Left renal cortex interstitium (tissue), 4 donors: Measurements from ENCODE around the gene TLR9. TPM values are rescaled to one million over a fixed set of nuclear protein-coding genes. Genes with fewer than 3 reads are reported as not detected.

Source experiments
- DNase-seq, 4 donors: peaks; one replicate each; pipeline ENCODE4 v3.0.0-alpha.2; 2013; ENCODE audit warnings: low read depth in 4 of 4, low spot score in 2 of 4, missing footprints in 1 of 4
- polyA plus RNA-seq, 4 donors: library from polyadenylated mRNA; unstranded; fragments of 120-200 nt; gene quantifications; one replicate each; pipeline ENCODE4 v1.2.1, GENCODE V29; 2013; ENCODE audit not compliant: insufficient read length in 4 of 4

Gene TLR9
- polyA plus RNA-seq, 4 donors, result 0.17 to 0.33 (median 0.18) TPM

DNA sequence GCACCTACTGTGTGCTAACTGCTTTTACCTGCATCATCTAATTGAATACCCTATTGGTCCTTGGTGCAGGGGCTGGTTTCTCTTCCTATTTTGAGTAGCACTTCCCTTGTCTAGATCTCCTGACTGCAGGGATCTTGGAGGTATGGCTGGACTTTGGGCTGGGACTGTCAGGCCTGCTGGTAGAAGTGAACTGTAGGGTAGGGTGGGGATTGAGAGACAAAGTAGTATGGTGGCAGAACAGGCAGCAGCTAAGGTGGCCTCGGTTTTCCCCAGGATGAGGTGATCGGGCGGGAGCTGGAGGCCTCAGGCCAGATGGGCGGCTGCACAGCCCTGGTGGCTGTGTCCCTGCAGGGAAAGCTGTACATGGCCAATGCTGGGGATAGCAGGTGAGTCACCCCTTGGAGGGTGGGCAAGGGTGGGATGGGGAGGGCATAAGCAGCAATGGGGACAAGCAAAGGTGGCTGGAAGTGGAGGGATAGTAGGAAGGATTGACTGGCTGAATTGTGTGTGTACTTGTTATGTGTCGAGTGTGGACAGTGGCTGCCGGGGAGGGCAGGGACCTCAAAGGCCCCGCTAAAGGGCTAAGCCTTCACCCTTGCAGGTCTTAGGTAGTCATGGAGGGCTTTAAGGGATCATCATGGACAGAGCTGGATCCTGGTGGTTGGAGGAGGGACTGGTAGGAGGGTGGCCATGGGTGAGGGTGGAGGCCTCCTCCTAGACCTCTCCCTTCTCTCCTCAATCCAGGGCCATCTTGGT, 22.1 kb upstream of the TLR9 start:
- no peak for DNase-seq

DNA sequence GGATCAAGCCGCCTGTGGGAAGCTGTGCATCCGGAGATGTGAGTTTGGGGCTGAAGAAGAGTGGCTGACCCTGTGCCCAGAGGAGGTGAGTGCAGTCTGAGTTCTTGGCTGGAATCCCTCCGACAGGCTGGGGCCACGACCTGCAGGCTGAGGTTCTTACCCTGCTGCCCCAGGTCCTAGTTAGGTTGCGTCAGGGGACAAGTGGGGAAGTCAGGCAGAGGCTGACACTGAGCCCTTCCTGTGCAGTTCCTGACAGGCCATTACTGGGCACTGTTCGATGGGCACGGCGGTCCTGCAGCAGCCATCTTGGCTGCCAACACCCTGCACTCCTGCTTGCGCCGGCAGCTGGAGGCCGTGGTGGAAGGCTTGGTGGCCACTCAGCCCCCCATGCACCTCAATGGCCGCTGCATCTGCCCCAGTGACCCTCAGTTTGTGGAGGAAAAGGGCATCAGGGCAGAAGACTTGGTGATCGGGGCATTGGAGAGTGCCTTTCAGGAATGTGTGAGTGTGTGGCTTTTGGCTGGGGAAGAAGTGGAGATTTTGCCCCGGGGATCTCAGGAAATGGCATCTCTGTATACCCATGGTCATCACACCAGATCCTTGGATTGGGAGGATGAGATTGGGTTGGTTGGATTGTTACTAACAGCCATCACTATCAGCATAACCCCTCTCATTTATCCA, 21.4 kb upstream of the TLR9 start:
- DNase-seq, result no peak

DNA sequence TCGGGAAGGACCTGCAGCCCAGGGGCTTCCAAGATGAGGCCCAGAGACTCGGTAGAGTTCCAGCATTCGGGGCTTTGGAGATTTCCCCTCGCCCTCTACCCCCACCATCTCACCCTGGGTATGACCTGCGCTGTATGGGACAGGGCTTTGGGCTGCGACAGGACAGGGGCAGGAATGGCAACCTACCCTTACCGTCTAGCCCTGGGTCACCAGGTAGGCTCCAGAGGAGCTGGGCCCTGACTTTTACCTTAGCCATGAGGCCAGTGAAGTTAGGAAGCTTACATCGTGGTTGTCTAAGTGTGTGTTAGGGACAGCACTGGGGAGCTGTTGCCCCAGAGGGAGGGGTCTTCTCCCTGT, 20.8 kb upstream of the TLR9 start:
- DNase-seq, result no peak

DNA sequence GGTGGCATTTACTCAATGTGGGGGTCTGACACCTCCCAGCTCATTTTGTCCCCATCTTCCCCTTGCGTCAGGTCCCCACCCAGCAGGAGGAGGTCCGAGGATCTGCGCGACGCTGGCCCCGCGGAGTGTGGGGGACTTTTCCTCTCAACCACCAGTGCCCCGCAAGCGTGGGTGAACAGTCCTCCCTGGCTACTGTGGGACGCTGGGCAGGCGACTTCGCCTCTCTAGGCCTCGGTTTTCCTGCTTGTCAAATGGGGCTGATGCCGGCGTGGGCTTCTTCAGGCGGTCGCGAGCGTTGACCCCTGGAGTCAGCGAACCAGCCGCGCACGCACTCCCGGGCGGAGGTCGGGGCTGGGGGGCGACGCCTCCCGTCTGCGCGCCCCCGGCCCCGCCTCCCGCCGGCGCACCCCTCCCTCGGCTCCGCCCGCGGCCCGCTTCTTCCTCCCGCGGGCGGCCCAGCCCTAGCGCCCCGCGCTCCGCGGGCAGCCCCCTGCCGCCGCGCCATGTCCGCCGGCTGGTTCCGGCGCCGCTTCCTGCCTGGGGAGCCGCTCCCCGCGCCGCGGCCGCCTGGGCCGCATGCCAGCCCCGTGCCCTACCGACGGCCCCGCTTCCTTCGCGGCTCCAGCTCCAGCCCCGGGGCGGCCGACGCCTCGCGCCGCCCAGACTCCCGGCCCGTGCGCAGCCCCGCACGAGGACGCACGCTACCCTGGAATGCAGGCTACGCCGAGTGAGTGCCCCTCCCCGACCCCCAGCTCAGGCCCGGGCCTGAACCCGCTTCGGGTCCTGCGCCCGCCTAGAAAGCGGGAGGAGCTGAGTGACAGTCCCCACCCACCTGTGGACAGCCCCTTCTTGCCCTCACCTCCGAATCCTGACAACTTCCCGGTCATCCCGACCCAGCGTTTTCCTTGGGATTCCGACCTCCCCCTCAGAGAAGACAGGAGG, 20.1 kb upstream of the TLR9 start, which contains the start of gene PPM1M:
Gene PPM1M (plus strand): TSS at position 438 of the 942 bp plus-strand sequence. CDS start 66 bp downstream, at position 504.
- DNase-seq, result no peak

DNA sequence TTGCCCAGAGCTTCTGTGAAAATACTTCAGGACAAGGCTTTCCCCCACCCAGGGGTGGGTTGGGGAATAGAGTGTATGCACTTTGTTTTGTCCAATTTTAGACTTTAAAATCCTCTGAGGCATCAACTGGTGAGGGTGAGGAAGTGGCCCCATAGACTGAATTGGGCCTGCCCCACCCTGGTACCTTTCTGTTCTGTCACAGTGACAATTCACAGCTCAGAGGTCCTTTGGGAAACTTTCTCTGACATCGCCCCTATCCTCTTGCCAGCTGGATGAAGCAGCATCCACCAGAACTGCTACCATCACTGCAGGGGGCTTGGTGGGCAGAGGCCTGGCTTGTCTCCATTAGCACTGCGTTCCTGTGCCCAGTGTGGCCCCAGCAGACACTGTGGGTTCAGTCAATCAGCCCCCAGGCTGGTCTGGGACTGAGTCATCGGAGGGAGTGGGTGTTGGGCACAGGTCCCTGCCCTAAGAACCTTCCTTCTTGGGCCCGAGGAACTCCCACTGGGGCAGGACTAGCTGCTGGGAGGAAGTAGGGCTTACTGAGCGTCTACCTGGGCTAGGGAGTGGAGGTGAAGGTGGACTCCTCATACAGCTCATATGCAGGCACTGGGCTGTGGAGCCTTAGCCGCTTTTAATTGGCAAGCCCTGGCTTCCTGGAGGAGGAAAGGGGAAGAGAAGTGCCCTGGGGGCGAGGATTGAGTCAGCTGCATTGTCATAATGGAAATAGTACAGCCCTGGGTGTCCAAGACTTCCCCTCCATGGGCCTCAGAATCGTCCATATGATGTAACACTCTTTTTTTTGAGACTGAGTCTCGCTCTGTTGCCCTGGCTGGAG, 18.6 kb upstream of the TLR9 start:
- DNase-seq, result no peak

DNA sequence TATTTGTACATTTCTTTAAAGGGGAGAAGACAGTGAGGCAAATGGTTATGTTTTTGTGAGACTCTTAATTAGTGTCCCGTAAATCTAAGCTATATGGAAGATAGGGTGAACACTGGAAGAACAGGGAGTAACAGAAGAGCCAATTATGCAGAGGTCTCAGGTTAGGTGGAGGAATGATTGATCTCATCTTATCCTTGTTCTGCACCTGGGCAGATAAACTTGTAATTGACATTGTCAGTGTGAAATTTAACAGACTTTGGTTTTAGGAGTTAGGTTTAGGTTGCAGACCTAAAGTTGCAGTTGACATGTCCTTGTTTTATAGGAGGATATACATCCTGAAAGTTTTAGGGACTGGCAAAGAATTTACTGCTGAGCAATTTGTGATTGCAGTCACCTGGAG, 16.6 kb upstream of the TLR9 start:
- DNase-seq, result no peak

DNA sequence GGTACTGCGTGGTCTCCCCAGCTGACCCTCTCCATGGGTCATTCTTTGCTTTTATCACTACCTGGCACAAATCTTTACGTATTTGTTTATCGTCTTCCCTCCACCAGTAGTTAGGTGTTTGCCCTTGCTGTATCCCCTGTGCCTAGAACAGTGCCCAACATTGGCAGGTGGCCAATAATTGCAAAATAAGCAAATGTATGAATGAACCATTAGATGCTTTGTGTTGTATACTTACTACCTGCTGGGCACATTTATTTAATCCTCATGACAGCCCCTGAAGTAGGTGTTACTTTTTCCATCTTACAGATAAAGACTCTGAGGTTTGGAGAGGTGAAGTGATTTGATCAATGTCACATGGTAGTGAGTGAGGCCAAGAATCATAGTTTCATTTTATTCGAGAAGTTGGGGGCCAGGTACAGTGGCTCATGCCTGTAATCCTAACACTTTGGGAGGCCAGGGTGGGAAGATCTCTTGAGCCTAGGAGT, 15.5 kb upstream of the TLR9 start:
- DNase-seq, result no peak

DNA sequence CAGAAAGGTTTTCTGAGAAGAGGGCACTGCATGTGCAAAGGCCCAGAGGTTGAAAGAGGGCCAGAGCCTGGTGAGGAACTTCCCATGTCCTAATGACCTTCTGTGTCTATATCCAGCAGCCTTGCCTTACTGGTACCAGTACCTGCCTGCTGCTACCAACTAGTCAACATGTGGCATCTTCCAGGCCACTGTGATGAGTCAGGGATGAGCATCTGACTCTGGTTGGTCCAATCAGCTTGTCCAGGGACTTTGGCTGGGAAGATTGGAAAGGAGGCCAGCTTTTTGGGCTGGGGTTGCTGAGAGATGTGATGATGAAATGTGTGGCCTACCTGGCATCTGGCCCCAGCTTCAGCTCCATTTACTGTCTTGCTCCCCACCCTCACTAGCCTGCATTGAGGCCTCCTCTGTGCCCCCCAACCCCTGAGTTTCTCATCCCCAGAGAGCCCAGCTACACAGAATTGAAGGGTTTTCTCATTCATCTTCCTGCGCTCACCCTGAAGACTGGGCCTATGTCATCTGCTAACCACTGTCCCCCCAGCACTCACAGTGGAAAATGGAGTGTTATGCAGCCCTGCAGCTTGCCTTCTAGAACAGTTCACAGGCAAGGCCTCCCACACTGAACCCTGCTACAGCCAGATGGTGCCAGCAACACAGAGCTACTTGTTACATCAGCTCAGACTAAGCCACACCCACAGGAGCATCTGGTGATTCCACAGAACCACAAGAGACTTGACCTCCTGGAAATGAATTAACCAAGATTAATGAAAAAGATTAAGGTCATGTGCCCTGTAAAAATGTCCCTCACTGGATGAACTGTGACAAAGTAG, 14.8 kb upstream of the TLR9 start:
- no peak for DNase-seq

DNA sequence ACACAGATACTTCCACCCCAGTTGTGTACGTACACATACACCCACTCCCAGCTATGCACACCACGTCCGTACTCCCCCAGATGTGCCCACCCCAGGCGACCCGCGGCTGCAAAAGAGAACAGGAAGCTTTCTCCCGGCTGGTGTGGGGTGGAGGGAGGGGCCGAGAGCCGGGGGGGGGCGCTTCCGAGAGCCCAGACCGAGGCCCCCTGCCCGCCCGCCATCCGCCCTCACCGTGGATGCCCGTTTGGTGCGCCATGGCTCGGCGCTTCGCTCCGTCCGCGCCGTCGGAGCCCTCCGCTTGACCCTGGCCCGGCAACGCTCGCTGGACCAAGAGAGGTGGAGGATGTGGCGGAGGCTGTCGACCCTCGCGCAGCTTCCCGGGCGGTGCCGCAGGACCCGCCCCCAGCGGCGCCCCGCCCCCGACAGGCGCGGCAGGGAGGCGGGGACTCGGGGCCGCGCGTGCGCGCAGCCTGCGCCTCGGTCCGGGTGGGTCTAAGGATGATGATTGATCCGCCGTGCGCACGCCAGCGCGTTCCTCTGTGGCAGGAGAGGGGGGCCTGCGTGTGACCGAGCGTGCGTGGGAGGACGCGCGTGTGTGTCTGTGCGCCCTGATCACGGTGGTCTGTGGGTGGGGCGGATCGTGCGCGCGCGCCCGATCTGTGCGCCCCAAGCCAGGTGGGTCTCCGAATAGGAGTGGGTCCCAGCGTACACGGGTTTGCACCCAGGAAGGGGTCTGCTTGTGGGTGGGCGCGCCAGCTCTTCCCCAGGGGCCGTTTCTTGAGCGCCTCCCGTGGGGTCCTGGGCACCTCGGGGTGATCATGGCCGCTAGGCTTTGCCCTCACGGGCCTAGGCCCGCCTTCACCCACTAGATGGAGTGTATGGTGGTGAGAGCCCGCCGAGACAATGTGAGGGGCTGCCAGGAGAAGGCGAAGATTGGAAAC, 13.6 kb upstream of the TLR9 start, which contains the start of gene TWF2:
Gene TWF2 (minus strand): TSS at position 398 of the 941 bp plus-strand sequence. CDS start 142 bp downstream, at position 256.
- peak in 1 of 4 donors; percentile 69 for DNase-seq

DNA sequence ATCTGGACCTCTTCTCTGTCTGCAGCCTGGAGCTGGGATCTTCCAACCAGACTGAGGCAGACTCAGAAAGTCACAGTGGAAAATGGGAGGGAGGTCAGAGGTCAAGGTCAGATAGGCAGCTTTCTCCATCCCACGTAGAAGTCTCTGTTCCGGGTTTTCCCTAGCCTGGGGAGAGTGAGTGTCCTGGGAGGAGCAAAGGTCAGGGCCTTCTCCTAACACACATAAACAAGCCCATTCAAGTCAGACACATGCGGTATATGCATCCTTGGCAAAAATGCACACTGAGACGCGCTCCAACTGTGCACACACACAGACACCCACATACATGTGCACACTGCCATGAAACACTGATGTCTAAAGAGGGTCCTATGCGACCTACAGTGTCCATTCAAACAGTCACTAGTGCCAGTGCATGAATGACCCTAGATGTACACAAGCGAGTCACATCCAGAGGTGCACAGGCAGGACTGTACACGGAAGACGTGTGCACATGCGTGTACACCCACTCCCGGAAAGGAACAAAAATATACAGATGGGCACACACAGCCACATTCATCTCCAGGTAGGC, 12.8 kb upstream of the TLR9 start:
- no peak for DNase-seq

DNA sequence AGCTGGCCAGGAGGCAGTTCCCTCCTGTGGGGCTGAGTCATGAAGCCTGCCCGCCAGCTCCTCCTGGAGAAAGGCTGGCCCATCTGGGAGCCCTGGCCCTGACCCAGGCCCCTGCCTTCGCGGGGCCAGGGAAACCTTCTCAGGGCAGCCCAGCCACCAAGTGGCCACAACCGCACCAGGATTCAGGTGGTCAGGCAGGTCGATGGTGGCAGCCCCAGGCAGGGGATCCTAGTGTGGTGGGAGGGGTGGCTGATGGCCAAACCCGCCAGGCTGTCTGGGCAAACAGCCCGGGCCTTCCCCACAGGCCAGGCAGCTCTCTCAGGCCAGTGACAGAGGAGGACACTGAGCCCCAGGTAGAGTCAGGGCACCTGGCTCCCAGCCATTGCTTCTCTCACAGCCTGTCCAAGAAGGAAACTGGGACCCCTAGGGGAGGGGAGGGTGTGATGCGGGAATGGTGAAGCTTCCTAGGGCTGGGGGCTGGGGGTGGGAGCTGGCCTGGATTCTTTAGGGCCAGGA, 12.3 kb upstream of the TLR9 start:
- DNase-seq, result no peak

DNA sequence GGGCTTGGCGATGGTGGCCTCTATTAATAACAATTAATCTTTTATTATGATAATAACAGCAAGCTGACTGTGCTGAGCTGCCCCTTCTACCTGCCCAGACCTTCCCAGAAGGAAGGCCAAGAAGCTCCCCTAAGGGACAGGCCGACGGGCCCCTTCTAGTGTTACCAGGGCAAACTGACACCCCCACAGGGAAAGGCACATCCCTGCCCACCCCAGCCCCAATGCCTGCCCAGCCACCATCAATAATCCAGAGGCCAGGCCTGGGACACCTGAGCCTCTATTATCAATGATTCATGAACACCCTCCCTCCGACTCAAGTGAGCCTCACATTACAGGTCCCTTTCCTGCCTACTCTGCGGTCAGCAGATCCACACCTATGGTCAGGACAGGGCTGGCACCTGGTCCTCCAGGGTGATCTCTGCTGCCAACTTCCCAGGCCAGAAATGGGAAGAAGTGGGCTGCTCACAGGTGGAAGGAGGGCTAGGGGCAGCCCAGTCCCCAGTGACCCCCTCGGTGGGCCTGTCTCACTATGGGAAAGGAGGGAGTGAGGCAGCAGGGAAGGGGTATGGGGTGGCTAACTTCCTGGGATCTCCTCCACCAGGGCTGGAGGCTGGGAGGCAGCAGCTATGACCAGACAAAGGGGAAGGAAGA, 11.7 kb upstream of the TLR9 start:
- DNase-seq, result no peak

DNA sequence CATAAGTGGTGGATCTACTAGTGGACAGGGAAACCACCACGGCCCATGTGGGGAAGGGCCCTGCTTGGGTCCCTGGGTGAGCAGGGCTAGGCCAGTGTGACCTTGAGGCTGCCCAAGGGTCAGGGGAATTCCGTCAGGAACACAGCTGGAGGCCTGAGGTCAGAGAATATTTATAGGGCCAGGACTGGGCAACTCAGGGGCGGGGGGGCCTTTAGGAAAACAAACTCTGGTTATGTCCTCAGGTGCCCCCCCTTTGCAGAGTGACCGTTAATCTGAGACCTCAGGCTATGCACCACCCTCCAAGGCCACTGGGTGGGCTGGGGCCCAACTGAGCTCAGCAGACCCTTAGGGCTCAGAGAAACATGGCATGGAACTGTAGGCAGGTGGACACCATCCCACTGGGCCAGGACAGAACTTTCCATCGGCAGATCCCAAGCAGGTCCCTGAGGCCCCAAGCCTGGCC, 11.0 kb upstream of the TLR9 start:
- no peak for DNase-seq

DNA sequence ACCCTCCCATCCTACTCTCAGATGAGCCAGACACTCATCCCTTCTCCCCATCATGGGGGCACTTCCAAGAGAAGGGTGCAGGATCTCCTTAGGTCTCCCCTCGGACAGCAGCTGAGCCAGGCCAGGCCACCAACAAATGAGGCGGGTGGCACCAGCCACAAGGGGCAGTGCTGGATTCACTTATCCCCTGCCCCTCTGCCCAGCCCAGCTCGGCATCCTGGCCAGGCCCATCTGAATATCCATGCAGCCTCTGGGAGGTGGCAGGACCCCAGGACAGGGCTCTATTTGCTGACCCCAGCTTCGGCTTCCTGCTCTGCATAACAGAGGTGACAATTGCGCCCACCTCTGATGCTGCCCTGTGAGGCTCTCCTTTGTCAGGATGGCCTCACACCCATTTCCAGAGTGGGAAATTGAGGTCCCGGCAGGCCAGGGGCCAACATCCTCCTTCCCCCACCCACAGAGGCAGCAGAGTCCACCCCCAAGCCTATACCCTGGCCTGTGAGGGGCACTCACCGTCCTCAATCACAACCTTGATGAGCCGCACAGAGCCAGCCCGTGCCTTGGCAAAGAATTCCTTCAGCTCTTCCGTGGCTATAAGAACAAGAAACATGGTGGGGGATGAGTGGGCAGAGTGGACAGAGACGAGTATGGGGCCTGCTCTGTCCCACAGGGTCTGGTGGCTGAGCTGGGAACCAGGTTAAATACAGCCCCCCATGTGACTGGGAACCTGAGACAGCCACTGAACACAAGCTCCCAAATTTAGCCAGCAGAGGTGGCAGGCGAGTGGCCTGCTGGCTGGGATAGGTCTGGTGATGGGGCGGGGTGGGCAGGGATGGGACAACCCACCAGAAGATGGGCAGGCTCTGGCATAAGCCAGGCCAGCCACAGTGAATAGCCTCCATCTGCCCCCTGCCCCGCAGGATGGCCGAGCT, 9.3 kb upstream of the TLR9 start:
- DNase-seq, result no peak

DNA sequence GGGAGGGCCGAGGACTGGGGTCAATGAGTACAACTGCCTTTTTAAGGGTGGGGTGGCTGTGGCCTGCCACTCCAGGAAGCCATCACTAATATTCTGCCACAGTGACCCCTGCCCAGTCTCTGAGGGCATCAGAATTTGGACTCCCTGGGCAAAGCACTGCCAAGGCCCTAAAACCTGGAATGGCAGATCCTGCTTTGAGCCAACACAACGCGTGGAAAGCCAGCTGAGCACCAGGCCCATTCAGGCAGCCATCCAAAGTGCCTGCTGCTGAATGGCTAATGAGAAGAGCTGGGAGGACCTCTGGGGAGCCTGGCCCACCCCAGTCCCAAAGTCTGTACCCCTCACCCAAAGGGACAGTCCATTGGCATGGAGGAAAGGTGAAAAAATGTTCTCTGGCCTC, 8.5 kb upstream of the TLR9 start:
- no peak for DNase-seq

DNA sequence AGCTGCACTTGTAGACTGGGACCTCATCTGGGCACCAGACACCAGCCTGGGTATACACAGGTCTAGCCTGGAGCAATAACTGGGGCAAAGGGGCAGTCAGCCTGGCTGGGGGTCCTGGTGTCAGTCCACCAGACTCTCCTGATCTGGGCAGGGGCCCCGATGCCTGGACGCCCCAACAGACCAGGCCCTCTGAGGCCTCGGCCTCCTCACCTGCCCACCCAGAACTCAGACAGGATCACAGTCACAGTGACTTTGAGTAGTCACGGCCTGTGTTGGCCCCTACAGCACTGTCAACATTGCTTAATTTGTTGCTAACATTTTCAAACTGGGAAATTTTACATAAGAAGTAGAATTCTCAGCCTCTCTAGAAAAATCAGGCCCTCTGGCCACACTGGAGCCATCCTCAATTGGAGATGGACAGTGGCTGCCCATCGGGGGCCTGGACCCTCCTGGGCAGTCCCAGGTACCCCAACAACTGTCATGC, 7.7 kb upstream of the TLR9 start:
- no peak for DNase-seq
